BE2C (cell line): ENCODE results near the gene SPEF1.

Experiments used
- DNase-seq: peaks from one replicate; pipeline ENCODE4 v3.0.0-alpha.2; 2020
- H3K27me3 ChIP-seq: fragments of 250-450 bp; sonication (Bioruptor Pico); 2 replicates; pipeline ENCODE4 v1.5.1; 2020; ENCODE audit warnings: mild to moderate bottlenecking
- H3K36me3 ChIP-seq: fragments of 250-450 bp; sonication (Bioruptor Pico); 2 replicates; pipeline ENCODE4 v1.5.1; 2020; ENCODE audit warnings: mild to moderate bottlenecking
- H3K4me1 ChIP-seq: fragments of 250-450 bp; sonication (Bioruptor Pico); 2 replicates; pipeline ENCODE4 v1.5.1; 2020
- H3K4me3 ChIP-seq: 2 replicates; pipeline ENCODE4 v1.5.1; 2011; ENCODE audit warnings: low read depth, low read length
- H3K9me3 ChIP-seq: fragments of 250-450 bp; sonication (Bioruptor Pico); 2 replicates; pipeline ENCODE4 v1.5.1; 2020
- TF ChIP-seq, protein P1 (sequence below): IDR thresholded peaks from 2 replicates; pipeline ENCODE4 v1.5.1; 2012; ENCODE audit warnings: mild to moderate bottlenecking, low read depth, low read length

SPEF1 gene

DNA sequence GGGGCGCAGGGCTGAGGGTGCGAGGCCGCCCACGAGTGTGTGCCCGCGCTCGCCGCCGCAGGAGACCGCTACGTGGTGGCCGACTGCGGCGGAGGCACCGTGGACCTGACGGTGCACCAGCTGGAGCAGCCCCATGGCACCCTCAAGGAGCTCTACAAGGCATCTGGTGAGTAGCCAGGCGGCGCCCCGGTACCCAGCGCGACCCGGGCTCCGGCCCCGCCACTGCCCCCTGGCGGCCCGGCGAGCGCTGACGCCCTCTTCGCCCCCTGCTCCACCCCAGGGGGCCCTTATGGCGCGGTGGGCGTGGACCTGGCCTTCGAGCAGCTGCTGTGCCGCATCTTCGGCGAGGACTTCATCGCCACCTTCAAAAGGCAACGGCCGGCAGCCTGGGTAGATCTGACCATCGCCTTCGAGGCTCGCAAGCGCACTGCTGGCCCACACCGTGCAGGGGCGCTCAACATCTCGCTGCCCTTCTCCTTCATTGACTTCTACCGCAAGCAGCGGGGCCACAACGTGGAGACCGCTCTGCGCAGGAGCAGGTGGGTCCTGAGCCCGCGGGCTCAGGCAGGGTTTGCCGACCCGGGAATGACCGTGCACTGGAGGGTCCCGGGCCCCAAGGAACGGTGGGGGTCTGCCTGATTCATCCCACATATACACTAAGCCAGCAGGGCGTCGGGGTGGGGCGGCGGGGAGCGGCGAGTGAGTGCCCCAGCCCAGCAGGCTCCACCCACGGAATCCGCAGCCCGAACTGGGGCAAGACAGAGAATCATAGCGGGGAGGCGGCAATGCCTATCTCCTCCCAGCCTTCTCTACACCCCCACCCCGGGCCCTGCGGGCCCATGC, 31.3 kb downstream of the SPEF1 start:
- peak; percentile 87 for DNase-seq
- Histone ChIP-seq H3K4me3 (peak overlapping the region; percentile 61), H3K27me3 (no peaks in the 10 kb centered on the region)

DNA sequence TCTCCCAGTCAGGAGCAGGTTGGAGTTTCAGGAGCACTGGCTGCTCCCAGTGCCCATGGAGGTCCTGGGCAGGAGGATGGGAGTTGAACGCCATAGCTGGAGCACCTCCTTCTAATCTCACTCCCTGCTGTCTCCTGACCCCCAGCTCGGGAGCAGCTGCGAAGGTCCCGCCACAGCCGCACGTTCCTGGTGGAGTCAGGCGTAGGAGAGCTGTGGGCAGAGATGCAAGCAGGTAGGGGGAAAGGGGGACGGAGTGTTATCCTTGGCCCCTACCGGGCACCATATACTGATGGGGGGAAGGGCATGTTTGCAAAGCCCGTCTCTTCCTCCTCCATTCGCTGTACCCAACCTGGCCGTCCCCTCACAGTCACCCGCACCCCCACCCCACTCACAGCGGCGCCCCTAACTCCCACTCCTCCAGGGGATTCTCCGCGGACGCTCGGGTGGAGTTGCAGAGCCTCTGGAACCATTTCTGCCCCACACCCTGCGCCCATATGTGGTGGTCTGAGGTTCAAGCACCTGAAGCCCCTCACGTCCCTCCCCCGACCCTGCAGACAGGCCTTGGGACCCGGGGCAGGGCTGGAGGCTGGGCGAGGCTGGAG, 32.1 kb downstream of the SPEF1 start:
- no peaks in the 10 kb centered on the region for H3K27me3 ChIP-seq
- peak overlapping the region; percentile 61 for H3K4me3 ChIP-seq
- H3K4me1 ChIP-seq: peaks cover 6% of the 10 kb centered on the region
- H3K36me3 ChIP-seq: no peaks in the 10 kb centered on the region
- no peaks in the 10 kb centered on the region for H3K9me3 ChIP-seq
- TF ChIP-seq, protein P1, sequence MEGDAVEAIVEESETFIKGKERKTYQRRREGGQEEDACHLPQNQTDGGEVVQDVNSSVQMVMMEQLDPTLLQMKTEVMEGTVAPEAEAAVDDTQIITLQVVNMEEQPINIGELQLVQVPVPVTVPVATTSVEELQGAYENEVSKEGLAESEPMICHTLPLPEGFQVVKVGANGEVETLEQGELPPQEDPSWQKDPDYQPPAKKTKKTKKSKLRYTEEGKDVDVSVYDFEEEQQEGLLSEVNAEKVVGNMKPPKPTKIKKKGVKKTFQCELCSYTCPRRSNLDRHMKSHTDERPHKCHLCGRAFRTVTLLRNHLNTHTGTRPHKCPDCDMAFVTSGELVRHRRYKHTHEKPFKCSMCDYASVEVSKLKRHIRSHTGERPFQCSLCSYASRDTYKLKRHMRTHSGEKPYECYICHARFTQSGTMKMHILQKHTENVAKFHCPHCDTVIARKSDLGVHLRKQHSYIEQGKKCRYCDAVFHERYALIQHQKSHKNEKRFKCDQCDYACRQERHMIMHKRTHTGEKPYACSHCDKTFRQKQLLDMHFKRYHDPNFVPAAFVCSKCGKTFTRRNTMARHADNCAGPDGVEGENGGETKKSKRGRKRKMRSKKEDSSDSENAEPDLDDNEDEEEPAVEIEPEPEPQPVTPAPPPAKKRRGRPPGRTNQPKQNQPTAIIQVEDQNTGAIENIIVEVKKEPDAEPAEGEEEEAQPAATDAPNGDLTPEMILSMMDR: no peak
- DNase-seq: no peak

More for the DNA sequence above, 31.3 kb downstream of the SPEF1 start:
- Histone ChIP-seq H3K4me1 (peaks cover 6% of the 10 kb centered on the region), H3K36me3 (no peaks in the 10 kb centered on the region), H3K9me3 (no peaks in the 10 kb centered on the region)
- TF ChIP-seq, protein P1: peak; percentile 80

DNA sequence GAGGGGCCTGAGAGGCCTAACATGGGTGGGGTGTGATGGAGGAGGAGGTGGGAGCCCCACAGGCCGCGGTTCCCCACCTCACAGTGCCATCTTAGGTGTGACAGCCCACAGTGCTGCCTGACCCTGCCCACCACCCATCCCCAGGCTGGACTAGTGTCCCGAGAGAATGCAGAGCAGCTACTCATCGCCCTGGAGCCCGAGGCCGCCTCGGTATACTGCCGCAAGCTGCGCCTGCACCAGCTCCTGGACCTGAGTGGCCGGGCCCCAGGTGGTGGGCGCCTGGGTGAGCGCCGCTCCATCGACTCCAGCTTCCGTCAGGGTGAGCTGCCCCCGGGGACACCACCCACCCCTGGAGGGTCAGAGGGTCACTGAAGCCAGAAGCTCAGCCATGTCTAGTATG, 33.2 kb downstream of the SPEF1 start:
- Histone ChIP-seq H3K27me3 (no peaks in the 10 kb centered on the region), H3K9me3 (no peaks in the 10 kb centered on the region), H3K4me1 (peaks cover 6% of the 10 kb centered on the region), H3K4me3 (no peak overlapping the region), H3K36me3 (no peaks in the 10 kb centered on the region)
- TF ChIP-seq, protein P1: no peak
- no peak for DNase-seq

DNA sequence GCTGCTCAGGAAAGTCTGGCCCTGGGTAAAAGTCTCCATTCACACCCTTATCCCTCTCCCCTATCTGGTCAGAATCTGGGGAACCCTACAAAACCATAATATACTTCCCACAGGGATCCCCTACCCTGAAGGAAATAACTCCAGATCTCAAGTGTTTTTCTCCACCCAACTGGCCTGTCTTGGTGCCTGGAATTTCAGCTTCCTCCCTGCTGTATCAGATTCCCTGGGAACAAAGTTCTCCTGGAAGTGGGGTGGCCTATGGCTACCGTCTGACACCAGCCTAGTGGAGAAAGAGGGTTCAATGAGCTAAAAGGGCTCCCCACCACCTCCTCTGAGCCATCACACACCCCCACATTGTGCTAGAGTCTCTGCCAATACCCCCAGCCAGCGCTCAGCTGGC, 33.8 kb downstream of the SPEF1 start:
- no peaks in the 10 kb centered on the region for H3K9me3 ChIP-seq
- H3K27me3 ChIP-seq: no peaks in the 10 kb centered on the region
- H3K36me3 ChIP-seq: no peaks in the 10 kb centered on the region
- DNase-seq: no peak
- H3K4me1 ChIP-seq: peaks cover under 1% of the 10 kb centered on the region
- TF ChIP-seq, protein P1: no peak
- no peak overlapping the region for H3K4me3 ChIP-seq

DNA sequence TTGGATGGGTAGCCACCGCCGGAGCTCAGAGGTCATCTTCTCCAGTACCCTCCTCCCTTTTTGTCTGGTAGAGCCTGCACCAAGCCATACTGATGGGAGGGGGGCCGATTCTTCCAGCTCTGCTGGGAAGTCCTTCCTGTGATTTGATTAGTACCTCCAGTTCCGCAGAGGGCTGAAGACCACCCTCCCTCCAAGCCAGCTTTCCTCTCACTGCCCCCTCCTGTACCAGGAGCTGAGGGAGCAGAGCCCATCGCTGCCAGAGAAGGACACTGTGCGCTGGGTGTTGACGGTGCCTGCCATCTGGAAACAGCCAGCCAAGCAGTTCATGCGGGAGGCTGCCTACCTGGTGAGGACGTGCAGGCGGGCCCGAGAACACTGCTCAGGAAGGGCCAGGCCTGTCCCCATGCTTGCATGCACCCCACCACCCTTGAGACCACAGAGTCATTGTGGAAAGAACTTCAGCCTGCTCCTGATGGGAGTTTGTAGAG, 35.5 kb downstream of the SPEF1 start:
- H3K27me3 ChIP-seq: no peaks in the 10 kb centered on the region
- no peak overlapping the region for H3K4me3 ChIP-seq
- TF ChIP-seq, protein P1: no peak
- DNase-seq: no peak
- no peaks in the 10 kb centered on the region for H3K36me3 ChIP-seq
- no peaks in the 10 kb centered on the region; the same call in 1 of the 2 replicates for H3K4me1 ChIP-seq
- H3K9me3 ChIP-seq: no peaks in the 10 kb centered on the region
